DMS114 treated with DMSO at 0.1 percent for 48 hours (cell line): ENCODE results near the gene TOLLIP.
"Not testable (repeated sequence)": the region's sequence is repeated elsewhere in the genome, so short reads cannot be mapped to it uniquely, and the experiment has no call there.

Experiments used
- DNase-seq: peaks from one replicate; lab custom pipeline; 2025; ENCODE audit not compliant: unreplicated experiment; lab: John Stamatoyannopoulos, UW

Gene TOLLIP

DNA sequence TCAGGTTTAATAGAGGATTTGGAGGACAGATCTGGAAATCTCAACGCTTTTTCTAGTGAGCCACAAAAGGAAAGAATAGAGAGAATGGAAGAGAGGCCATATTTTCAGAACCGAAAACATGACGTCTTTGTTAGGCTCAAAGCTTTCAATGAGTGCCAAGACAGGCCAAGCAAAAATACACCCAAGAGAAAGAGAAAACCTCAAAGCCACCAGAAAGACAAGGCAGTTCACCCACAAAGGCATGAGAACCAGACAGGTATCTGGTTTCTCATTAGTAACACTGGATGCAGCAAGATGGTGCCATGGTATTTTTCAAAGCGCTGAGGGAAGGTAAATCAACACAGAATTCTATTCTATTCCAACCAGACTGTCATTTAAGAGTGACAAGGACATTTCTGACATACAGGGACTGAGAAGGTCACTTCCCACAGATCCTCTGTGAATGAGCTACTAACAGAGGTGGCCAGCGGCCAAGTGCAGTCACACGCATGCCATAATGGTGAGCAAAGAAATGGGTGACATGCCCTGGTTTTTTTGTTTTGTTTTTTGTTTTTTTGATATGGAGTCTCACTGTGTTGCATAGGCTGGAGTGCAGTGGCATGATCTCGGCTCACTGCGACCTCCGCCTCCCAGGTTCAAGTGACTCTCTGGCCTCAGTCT lies 41.9 kb downstream of the TOLLIP start:
- no peak for DNase-seq

DNA sequence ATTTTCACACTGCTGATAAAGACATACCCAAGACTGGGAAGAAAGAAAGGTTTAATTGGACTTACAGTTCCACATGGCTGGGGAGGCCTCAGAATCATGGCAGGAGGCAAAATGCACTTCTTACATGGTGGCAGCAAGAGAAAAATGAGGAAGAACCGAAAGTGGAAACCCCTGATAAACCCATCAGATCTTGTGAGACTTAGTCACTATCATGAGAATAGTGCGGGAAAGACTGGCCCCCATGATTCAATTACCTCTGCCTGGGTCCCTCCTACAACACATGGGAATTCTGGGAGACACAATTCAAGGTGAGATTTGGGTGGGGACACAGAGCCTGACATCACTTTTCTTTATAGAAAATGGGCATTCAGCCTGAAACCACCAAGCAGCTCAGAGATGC lies 42.5 kb downstream of the TOLLIP start:
- not testable (repeated sequence) for DNase-seq

GRCh38 chr11:1265480-1265879 lies 44.0 kb downstream of the TOLLIP start:
- not testable (repeated sequence) for DNase-seq

DNA sequence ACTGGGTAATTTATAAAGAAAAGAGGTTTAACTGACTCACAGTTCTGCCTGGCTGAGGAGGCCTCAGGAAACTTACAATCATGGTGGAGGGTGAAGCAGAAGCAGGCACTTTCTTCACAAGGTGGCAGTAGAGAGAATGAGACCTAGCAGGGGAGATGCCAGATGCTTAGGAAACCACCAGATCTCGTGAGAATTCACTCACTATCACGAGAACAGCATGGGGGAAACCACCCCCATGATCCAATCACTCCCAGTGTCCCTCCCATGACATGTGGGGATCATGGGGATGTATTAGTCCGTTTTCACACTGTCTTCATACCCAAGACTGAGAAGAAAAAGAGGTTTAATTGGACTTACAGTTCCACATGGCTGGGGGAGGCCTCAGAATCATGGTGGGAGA lies 45.0 kb downstream of the TOLLIP start:
- DNase-seq = peak; percentile 27

- no peak for DNase-seq
Measured at GRCh38 chr11:1263010-1263409, 46.4 kb downstream of the TOLLIP start.

DNA sequence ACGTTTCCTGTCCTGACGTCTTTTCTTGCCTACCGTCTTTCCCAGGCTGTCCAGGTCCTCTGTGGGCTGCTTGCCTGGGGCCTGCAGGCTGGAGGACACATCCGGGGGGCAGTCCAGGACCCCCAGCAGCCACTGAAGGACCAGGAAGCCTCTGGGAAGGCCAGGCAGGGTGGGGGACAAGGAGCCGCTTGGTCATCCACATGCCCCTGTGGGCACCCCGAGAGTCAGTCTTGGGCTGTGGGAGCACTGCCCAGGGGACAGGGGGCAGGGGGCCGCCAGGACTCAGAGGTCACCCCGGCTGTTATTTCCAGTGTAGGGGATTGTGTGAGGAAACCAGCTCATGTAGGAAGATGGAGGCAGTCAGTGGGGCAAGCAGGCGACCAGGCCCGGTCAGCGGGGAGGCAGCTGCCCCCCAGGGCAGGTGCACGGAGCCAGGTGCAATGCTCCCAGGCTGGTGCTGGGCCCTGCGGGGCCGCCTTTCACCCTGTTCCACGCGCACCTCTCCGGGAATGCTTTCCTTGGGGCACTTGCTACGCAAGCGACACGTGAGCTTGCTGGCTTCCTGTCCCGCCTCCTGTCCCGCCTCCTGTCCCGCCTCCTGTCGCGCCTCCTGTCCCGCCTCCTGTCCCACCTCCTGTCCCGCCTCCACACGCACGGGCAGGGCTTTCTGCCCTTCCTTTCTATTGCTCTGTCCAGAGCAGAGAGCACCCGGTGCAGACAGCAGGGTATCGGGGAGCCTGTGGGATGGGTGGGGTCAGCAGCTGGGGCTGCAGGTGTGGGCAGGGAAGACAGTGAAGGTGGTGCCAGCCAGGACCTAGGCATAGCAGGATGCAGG lies 47.0 kb downstream of the TOLLIP start:
- peak; percentile 50 for DNase-seq

DNA sequence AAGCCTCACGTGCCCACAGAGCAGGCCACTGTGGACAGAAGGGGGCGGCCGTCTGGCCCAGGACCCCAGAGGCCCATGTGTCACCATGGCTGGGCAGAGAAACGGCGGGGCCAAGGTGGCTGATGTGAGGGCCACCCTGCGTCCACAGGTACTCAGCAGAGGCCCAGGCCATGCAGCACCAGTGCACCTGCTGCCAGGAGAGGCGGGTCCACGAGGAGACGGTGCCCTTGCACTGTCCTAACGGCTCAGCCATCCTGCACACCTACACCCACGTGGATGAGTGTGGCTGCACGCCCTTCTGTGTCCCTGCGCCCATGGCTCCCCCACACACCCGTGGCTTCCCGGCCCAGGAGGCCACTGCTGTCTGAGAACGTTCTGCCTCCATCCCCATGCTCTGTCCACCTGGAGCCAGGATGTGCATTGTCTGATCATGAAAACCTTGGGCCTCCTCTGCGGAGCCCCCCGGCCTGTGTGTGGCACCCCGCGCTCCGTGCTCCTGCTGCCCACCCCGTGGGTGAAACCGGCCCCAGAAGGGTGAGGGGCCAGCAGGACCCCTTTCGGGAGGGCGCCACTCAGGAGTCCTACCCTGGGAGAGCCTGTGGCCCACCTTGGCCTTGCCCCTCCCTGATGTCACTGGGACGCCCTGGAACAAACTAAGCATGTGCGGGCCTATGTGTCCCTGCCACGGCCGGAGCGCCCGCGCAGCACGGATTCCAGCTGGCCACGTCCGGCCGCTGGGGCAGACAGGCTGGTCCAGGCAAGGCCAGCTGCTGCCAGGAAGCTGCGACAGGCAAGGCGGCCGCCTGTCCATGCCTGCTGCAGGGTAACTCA lies 48.0 kb downstream of the TOLLIP start:
- no peak for DNase-seq

GRCh38 chr11:1260620-1261019 lies 48.8 kb downstream of the TOLLIP start:
- DNase-seq = no peak

- no peak for DNase-seq
Measured at GRCh38 chr11:1260023-1260501, 49.4 kb downstream of the TOLLIP start.

DNA sequence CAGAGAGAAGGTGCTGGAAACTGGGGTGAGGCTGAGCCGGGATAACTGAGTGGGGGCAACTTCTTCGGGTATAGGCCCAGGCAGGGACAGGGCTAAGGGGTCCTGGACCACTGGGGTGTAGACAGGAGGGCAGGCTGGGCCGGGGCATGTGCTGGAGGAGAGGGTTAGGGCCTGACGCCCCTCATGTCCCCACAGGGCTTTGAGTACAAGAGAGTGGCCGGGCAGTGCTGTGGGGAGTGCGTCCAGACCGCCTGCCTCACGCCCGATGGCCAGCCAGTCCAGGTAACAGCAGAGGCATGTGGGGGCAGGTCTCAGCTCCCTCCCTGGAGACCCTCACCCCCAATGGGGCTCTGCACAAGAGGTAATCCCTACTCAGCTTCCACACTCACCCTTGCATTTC lies 49.9 kb downstream of the TOLLIP start:
- DNase-seq = no peak

GRCh38 chr11:1259076-1259461 lies 50.4 kb downstream of the TOLLIP start:
- no peak for DNase-seq

- no peak for DNase-seq
Measured at GRCh38 chr11:1258401-1259075, 50.9 kb downstream of the TOLLIP start.

DNA sequence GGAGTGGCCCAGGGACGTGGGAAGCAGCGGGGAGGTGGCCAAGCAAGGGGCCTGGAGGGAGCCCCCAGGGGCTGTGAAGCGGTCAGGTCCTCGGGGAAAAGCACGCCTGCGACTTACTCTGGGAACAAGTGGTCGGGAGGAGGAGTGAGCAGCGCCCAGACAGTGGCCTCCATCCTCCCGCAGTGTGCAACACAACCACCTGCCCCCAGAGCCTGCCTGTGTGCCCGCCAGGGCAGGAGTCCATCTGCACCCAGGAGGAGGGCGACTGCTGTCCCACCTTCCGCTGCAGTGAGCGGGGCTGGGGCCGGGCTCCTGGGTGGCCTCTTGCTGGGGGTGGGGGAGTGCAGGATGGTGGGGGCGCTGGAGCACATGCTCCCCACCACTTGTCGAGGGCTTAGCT lies 51.5 kb downstream of the TOLLIP start:
- no peak for DNase-seq

- no peak for DNase-seq
Measured at GRCh38 chr11:1257366-1257765, 52.1 kb downstream of the TOLLIP start.

DNA sequence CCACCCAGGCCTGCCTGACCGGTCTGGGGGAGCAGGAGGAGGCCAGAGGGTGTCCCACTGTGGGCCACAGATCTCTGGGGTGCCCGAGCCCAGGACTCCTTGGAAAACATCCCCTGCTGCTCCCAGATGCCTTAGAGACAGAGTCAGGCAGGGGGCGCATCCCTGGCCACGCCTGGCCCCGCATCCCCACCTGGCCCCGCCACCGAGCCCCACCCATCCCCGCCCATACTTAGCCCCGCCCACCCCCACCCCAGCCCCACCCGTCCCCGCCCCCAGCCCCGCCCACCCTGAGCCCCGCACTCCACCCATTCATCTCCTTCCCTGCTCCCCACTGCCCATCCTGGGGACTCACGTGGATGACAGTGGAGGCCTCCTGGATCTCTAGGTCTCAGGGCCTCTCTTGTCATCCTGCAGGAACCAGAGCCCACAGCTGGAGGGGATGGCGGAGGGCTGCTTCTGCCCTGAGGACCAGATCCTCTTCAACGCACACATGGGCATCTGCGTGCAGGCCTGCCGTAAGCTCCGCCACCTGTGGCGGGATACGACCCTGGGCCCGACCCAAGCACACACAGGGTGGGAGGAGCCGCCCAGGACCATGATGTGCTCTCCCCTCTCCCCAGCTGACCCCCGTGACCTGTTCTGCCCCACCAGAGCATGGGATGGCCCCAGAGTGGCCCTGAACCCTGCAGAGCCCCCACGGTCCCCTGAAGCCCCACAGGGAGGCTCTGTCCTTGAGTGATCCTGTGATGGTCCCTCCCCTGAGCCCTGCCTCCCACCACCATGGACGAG lies 53.0 kb downstream of the TOLLIP start:
- DNase-seq = no peak

DNA sequence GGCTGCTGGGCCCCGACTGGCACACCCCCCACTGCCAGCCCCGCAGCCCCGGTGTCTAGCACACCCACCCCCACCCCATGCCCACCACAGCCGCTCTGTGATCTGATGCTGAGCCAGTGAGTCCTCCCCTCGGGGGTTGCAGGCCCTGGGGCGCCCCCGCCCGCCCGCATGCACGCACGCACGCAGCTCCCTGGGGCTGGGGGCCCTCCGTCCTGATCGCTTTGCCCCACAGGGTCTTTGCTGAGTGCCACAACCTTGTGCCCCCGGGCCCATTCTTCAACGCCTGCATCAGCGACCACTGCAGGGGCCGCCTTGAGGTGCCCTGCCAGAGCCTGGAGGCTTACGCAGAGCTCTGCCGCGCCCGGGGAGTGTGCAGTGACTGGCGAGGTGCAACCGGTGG lies 54.3 kb downstream of the TOLLIP start:
- no peak for DNase-seq

DNA sequence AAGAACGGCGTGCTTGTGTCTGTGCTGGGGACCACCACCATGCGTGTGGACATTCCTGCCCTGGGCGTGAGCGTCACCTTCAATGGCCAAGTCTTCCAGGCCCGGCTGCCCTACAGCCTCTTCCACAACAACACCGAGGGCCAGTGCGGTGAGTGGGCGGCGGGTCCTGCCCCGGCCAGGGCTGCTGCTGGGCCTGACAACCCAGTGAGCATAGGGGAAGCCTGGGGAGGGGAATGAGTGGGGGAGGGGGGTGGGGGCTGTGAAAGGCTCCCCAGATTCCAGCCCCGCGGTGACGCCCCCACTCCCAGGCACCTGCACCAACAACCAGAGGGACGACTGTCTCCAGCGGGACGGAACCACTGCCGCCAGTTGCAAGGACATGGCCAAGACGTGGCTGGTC lies 54.7 kb downstream of the TOLLIP start:
- DNase-seq = no peak

- DNase-seq = no peak
Measured at GRCh38 chr11:1254086-1254648, 55.3 kb downstream of the TOLLIP start.

DNA sequence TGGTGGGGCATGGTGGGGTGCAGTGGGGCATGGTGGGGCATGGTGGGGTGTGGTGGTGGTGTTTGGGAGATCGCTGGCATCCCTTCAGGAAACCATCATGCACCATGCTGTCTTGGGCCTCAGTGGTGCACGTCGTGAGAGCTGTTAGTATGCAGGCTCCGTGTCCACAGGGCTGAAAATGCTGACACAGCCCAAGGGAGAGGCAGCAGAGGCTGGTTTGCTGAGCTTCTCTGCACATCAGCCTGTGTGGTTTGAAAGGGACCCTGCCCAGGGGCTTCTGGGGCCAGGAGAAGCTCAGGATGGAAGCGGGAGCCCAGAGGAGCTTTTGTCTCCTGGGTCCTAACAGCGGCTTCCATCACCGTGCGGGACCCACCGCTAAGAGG lies 56.3 kb downstream of the TOLLIP start:
- no peak for DNase-seq
